ENCODE results near the gene DUSP28. TPM values are rescaled to one million over a fixed set of nuclear protein-coding genes. Genes with fewer than 3 reads are reported as not detected.
"Not testable (repeated sequence)": the region's sequence is repeated elsewhere in the genome, so short reads cannot be mapped to it uniquely, and the experiment has no call there.

DUSP28 gene
- total RNA-seq, 2 donors from 2014 or later, result 5.8 to 14.3 TPM

GRCh38 chr2:240561325-240561971 lies 1.3 kb downstream of the DUSP28 start:
- Histone ChIP-seq H3K4me1 (ENCODE audit: control insufficient read depth in 1 of 2, low read depth in 2 of 2) (peaks cover 38 to 63% of the 10 kb centered on the region in 2 donors), H3K27ac (peak overlapping the region; percentile 27 to 64), H3K4me3 (peak overlapping the region; percentile 96), H3K9me3 (no peaks in the 10 kb centered on the region), H3K36me3 (no peaks in the 10 kb centered on the region), H3K27me3 (replicated peaks; ENCODE audit: insufficient read depth) (no peaks in the 10 kb centered on the region)
- DNase-seq (ENCODE audit: low spot score), result no peak
- ATAC-seq (ENCODE audit: insufficient number of reproducible peaks, low FRiP score, low read depth), result no peak
- no peak for TF ChIP-seq CTCF (IDR thresholded peaks at IDR 0.05)

GRCh38 chr2:240563231-240563630 lies 3.1 kb downstream of the DUSP28 start:
- DNase-seq (ENCODE audit: low spot score); ATAC-seq (ENCODE audit: insufficient number of reproducible peaks, low FRiP score, low read depth): not testable (repeated sequence)
- peaks cover 30 to 60% of the 10 kb centered on the region in 2 donors for H3K4me1 ChIP-seq (ENCODE audit: control insufficient read depth in 1 of 2, low read depth in 2 of 2)

GRCh38 chr2:240563951-240564560 lies 3.9 kb downstream of the DUSP28 start:
- Histone ChIP-seq H3K4me1 (ENCODE audit: control insufficient read depth in 1 of 2, low read depth in 2 of 2) (peaks cover 30 to 53% of the 10 kb centered on the region in 2 donors), H3K27ac (no peak overlapping the region)

More at GRCh38 chr2:240563231-240563630, 3.1 kb downstream of the DUSP28 start:
- not testable (repeated sequence) for H3K9me3 ChIP-seq; H3K27me3 ChIP-seq (replicated peaks; ENCODE audit: insufficient read depth); H3K27ac ChIP-seq; H3K36me3 ChIP-seq; H3K4me3 ChIP-seq

GRCh38 chr2:240564561-240565332 lies 4.6 kb downstream of the DUSP28 start:
- Histone ChIP-seq H3K27me3 (replicated peaks; ENCODE audit: insufficient read depth) (no peaks in the 10 kb centered on the region), H3K4me3 (no peak overlapping the region), H3K27ac (no peak overlapping the region), H3K36me3 (no peaks in the 10 kb centered on the region), H3K9me3 (no peaks in the 10 kb centered on the region), H3K4me1 (ENCODE audit: control insufficient read depth in 1 of 2, low read depth in 2 of 2) (peaks cover 27 to 53% of the 10 kb centered on the region in 2 donors)
- no peak for ATAC-seq (ENCODE audit: insufficient number of reproducible peaks, low FRiP score, low read depth)
- no peak for DNase-seq (ENCODE audit: low spot score)
- no peak for TF ChIP-seq CTCF (IDR thresholded peaks at IDR 0.05)

More at GRCh38 chr2:240563951-240564560, 3.9 kb downstream of the DUSP28 start:
- H3K4me3 ChIP-seq, result no peak overlapping the region
- DNase-seq (ENCODE audit: low spot score) (no peak), ATAC-seq (ENCODE audit: insufficient number of reproducible peaks, low FRiP score, low read depth) (no peak)
- H3K9me3 ChIP-seq, result no peaks in the 10 kb centered on the region
- H3K27me3 ChIP-seq (replicated peaks; ENCODE audit: insufficient read depth), result no peaks in the 10 kb centered on the region
- no peak for TF ChIP-seq CTCF (IDR thresholded peaks at IDR 0.05)
- no peaks in the 10 kb centered on the region for H3K36me3 ChIP-seq

GRCh38 chr2:240565333-240566202 lies 5.4 kb downstream of the DUSP28 start:
- Histone ChIP-seq H3K36me3 (no peaks in the 10 kb centered on the region), H3K27ac (peak overlapping the region in 1 of 2 donors; percentile 72), H3K4me1 (ENCODE audit: control insufficient read depth in 1 of 2, low read depth in 2 of 2) (peaks cover 32 to 59% of the 10 kb centered on the region in 2 donors), H3K4me3 (peak overlapping the region; percentile 89), H3K9me3 (no peaks in the 10 kb centered on the region), H3K27me3 (replicated peaks; ENCODE audit: insufficient read depth) (no peaks in the 10 kb centered on the region)
- ATAC-seq (ENCODE audit: insufficient number of reproducible peaks, low FRiP score, low read depth) (no peak), DNase-seq (ENCODE audit: low spot score) (no peak)
- no peak for TF ChIP-seq CTCF (IDR thresholded peaks at IDR 0.05)

Measured in thoracic aorta (tissue), 2 donors.